Measurements from ENCODE around the gene OR51B4. TPM values are rescaled to one million over a fixed set of nuclear protein-coding genes. Genes with fewer than 3 reads are reported as not detected.
"Not testable (repeated sequence)": the region's sequence is repeated elsewhere in the genome, so short reads cannot be mapped to it uniquely, and the experiment has no call there.

OR51B4 gene
- polyA plus RNA-seq, 3 donors from 2014 or later = not detected

DNA sequence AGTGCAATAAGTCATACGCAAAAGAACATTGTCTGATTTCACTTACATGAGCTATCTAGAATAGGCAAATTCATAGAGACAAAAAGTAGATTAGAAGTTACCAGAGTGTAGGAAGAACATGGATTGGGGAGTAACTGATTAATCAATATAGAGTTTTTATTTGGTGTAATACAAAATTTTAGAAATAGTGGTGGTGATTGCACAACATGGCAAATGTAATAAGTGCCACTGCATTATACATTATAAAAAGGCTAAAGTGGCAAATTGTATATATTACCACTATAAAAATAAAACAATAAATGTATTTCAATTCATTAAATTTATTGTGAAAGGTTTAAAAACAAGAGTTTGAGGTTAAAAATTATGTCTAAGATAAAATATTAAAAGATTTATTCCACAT, 8.7 kb upstream of the OR51B4 start:
- Mint-ChIP-seq H3K4me3 (no peak overlapping the region), H3K27ac (no peak overlapping the region), H3K27me3 (ENCODE audit: low read depth in 3 of 3) (peaks cover 0 to 1% (median 0%) of the 10 kb centered on the region in 3 donors), H3K9me3 (peaks cover 0 to 9% (median 2%) of the 10 kb centered on the region in 6 donors), H3K36me3 (no peaks in the 10 kb centered on the region), H3K4me1 (no peaks in the 10 kb centered on the region)
- no peak for DNase-seq

DNA sequence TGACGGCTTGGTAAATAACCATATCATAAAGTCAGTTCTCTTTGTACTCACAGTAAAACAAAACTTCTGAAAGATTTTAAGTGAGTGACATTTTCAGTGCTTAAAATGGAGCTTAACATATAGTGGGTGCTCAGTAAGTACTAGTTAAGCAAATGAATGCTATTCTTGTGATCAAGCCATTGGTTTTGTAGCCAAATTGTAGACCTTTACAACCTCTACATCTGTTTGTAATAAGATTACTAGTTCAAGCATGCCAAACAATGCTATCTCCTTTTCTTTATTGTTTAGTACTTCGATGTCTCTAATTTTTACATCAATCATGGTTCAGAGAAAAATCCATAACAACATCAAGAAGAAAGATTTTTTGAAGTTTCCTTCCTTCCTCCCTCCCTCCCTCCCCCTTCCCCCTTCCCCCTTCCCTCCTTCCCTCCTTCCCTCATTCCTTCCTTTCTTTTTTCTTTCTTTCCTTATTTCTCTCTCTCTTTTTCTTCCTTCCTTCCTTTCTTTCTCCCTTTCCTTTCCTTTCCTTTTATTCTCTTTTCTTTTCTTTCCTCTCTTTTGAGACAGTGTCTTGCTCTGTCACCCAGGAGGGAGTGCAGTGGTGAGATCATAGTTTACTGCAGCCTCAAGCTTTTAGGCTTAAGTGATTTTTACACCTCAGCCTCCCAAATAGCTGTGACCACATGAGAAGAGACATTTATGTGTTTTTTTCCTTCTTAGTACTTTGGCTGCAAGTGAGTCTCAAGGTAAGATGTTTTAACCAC, 5.7 kb upstream of the OR51B4 start:
- Mint-ChIP-seq H3K27me3 (ENCODE audit: low read depth in 3 of 3) (peaks cover 0 to 1% (median 0%) of the 10 kb centered on the region in 3 donors), H3K4me1 (no peaks in the 10 kb centered on the region), H3K9me3 (peaks cover 0 to 4% (median 2%) of the 10 kb centered on the region in 6 donors), H3K36me3 (no peaks in the 10 kb centered on the region), H3K4me3 (no peak overlapping the region), H3K27ac (no peak overlapping the region)
- DNase-seq = no peak

DNA sequence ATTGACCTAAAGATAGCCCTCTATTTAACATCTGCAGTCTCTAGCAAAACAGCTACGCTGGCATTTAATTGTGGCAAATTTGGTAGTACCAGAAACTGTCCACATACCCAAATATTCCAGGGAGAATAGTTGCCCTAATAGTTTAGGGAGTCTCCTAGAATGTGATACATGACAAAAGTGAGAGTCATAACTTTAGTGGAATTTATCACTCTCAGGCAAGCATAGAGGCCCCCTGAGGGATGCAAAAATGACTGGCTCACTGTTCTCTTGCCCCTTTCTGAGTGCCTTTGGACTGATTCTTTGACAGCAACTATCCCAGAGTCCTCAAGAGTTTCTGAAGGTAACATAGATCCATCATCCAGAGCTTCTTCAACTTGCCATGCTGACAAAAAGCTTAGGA, 2.3 kb upstream of the OR51B4 start:
- H3K27ac Mint-ChIP-seq = no peak overlapping the region
- H3K4me3 Mint-ChIP-seq = no peak overlapping the region
- H3K27me3 Mint-ChIP-seq (ENCODE audit: low read depth in 3 of 3) = no peaks in the 10 kb centered on the region
- H3K9me3 Mint-ChIP-seq = peaks cover 0 to 4% (median under 1%) of the 10 kb centered on the region in 6 donors
- H3K36me3 Mint-ChIP-seq = no peaks in the 10 kb centered on the region
- no peaks in the 10 kb centered on the region for H3K4me1 Mint-ChIP-seq
- DNase-seq = no peak

DNA sequence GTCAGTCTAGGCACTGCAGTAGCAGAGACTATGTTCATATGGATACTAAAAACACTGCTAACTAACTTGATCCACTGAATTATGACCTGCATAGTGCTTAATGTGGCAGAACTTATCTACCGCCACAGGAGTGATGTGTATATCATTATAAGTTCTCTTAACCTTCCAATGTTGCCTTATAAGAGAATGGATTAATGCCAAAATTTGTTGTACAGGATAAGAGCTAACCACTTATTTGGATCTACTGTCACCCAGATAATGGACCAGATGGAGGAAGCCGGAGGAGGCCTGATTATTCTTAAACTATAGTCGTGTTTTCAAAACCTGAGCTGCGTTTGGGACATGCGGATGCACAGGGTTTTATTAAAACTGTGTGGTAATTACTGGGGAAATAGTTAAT, 1.9 kb upstream of the OR51B4 start:
- Mint-ChIP-seq H3K9me3 (peaks cover 0 to 4% (median under 1%) of the 10 kb centered on the region in 6 donors), H3K27ac (no peak overlapping the region), H3K4me3 (no peak overlapping the region), H3K27me3 (ENCODE audit: low read depth in 3 of 3) (no peaks in the 10 kb centered on the region), H3K36me3 (no peaks in the 10 kb centered on the region), H3K4me1 (no peaks in the 10 kb centered on the region)
- DNase-seq = no peak

DNA sequence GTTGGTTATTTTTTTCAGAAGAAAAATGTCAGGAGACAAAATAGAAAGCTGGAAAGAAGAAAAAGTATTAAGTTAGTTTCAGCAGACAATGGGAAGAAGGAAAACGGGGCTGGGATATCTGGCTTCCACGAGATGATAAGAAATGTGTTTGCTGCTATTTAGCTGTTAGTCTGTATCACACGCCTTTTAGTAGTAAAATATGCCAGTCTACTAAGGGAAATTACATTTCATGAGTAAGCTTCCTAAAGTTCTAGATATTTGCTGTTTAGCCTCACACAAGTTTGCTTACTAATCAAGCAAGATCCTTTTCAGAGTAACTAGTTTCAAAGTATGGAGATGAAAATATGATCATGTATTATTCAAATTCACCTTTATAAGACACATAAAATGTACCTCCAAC, 1.5 kb downstream of the OR51B4 start:
- Mint-ChIP-seq H3K27me3 (ENCODE audit: low read depth in 3 of 3) (peaks cover 0 to 3% (median 0%) of the 10 kb centered on the region in 3 donors), H3K9me3 (peaks cover 0 to 2% (median 0%) of the 10 kb centered on the region in 6 donors), H3K27ac (no peak overlapping the region), H3K4me3 (no peak overlapping the region), H3K4me1 (no peaks in the 10 kb centered on the region), H3K36me3 (no peaks in the 10 kb centered on the region)
- DNase-seq = no peak

DNA sequence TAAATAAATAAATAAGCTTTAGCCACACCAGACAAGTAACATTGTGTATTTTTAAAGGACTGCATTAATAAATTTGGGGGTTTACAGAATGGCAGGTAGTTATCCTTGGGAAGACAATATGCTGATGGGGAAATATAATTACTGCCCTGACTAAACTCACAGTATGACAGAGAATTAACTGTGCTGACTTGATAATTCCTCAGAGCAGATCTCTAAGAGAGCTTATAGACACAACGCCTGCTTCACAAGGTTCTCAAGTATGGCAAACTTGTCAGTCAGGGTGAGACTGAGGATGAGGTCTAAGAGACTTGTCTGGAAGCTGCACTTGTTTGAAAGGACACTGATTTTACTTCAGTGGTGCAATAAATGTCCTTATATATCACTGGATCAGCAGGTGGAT, 3.3 kb downstream of the OR51B4 start:
- no peaks in the 10 kb centered on the region for H3K36me3 Mint-ChIP-seq
- no peaks in the 10 kb centered on the region for H3K4me1 Mint-ChIP-seq

DNA sequence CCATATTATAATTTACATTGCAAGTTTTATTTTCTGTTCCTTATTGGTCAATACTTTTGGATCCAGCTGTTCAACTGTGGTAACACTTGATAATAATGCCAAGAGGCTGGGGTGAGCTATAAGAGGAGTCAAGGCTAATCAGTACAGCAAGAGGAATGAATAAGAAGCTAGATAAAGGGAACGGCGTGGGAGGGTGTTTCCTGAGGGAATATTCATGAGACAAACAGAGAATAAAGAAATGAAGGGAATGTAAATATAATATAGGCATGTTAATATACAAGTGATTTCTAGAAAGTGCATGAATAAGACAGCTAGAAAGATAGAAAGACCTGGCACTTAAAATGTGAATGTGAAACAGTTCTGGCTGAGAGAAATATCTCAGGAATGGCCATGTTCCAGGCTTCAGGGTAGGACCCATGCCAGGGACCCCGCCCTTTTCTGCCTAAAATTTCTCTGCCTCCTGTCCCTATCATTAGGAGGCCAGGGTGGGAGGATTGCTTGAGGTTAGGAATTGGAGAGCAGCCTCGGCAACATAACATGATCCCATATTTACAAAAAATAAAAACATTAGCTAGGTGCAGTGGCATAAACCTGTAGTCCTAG, 3.9 kb downstream of the OR51B4 start:
- Mint-ChIP-seq H3K36me3 (no peaks in the 10 kb centered on the region), H3K27me3 (ENCODE audit: low read depth in 3 of 3) (peaks cover 0 to 4% (median 0%) of the 10 kb centered on the region in 3 donors), H3K9me3 (peaks cover 0 to 6% (median 0%) of the 10 kb centered on the region in 6 donors), H3K4me3 (no peak overlapping the region), H3K4me1 (no peaks in the 10 kb centered on the region), H3K27ac (no peak overlapping the region)
- DNase-seq = no peak

More for the DNA sequence above, 3.3 kb downstream of the OR51B4 start:
- DNase-seq = no peak
- Mint-ChIP-seq H3K4me3 (no peak overlapping the region), H3K9me3 (peaks cover 0 to 2% (median 0%) of the 10 kb centered on the region in 6 donors), H3K27ac (no peak overlapping the region), H3K27me3 (ENCODE audit: low read depth in 3 of 3) (peaks cover 0 to 3% (median 0%) of the 10 kb centered on the region in 3 donors)

DNA sequence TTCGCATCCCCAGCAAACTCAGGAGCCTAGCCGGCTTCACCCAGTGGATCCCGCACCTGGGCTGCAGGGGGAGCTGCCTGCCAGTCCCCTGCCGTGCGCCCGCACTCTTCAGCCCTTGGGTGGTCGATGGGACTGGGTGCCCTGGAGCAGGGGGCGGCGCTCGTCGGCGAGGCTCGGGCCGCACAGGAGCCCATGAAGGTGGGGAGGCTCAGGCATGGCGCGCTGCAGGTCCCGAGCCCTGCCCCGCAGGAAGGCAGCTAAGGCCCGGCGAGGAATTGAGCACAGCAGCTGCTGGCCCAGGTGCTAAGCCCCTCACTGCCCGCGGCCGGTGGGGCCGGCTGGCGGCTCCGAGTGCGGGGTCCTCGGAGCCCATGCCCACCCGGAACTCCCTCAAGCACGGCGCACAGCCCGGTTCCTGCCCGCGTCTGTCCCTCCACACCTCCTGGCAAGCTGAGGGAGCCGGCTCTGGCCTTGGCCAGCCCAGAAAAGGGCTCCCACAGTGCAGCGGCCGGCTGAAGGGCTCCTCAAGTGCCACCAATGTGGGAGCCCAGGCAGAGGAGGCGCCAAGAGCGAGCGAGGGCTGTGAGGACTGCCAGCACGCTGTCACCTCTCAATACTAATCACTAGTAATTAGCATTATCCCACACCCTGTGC, 7.3 kb downstream of the OR51B4 start:
- H3K27me3 Mint-ChIP-seq (ENCODE audit: low read depth in 3 of 3); H3K4me1 Mint-ChIP-seq; H3K36me3 Mint-ChIP-seq; H3K9me3 Mint-ChIP-seq; H3K4me3 Mint-ChIP-seq; DNase-seq; H3K27ac Mint-ChIP-seq: not testable (repeated sequence)

DNA sequence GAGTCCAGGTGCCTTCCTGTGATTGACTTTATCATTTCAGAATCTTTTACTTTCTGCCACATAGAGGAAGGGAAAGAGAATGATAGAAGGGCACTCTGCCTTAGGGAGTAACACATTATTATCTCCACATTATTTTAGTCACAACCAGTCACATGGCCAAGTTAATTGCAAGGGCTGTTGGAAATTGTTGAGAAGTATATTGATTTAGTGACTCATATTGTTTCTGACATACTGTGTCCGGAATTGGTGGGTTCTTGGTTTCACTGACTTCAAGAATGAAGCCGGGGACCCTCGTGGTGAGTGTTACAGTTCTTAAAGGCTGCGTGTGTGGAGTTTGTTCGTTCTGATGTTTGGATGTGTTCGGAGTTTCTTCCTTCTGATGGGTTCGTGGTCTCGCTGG, 8.7 kb downstream of the OR51B4 start:
- Mint-ChIP-seq H3K27me3 (ENCODE audit: low read depth in 3 of 3) (peaks cover 0 to 4% (median 0%) of the 10 kb centered on the region in 3 donors), H3K4me1 (no peaks in the 10 kb centered on the region), H3K27ac (no peak overlapping the region), H3K4me3 (no peak overlapping the region), H3K9me3 (peaks cover 0 to 6% (median 0%) of the 10 kb centered on the region in 6 donors), H3K36me3 (no peaks in the 10 kb centered on the region)
- DNase-seq = no peak

DNA sequence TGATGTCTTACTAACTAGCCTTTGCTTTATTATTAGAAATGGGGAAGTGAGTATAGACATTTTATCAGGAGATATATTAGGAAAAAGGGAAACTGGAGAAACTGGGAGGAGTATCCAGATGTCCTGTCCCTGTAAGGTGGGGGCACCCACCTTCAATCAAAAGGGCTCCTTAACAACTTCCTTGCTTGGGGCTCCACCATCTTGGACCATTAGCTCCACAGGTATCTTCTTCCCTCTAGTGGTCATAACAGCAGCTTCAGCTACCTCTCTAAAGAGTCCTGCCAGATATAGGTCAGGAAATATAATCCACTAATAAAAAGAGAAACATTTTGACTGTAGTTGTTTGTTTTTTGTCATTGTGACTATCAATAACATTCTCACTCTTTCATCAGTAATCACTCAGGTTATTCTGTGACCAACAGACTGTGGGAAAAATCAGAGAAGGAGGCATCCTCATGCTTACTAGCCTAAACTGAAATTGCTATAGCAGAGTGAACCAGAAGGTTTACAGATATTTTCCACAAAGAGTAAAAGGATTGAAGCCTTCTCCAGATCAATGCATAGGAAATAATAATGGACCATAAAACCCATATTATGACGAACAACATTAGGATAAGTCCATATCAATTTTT, 10.4 kb downstream of the OR51B4 start:
- no peak overlapping the region for H3K4me3 Mint-ChIP-seq
- peaks cover 0 to 4% (median 0%) of the 10 kb centered on the region in 6 donors for H3K9me3 Mint-ChIP-seq
- peaks cover 0 to 2% (median 1%) of the 10 kb centered on the region in 3 donors for H3K27me3 Mint-ChIP-seq (ENCODE audit: low read depth in 3 of 3)
- H3K27ac Mint-ChIP-seq = no peak overlapping the region
- H3K36me3 Mint-ChIP-seq = no peaks in the 10 kb centered on the region
- DNase-seq = no peak
- H3K4me1 Mint-ChIP-seq = no peaks in the 10 kb centered on the region

DNA sequence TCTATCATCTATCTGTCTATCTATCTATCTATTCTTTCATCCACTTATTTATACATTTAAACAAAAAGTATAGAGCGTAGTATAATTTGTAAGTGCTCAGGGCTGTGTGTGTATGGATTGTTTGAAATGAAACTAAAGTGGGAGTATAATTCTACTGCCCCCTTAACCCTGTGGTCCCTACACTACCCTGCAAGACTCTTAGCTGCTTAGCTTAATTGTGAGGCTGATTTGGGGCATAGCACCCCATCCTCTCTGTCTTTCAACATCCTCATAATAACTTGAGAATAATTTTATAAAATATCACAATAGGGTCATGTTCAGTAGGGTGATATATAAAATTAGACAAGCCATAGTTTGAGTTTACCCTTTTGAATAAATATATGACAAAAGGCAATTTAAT, 11.6 kb downstream of the OR51B4 start:
- Mint-ChIP-seq H3K4me3 (no peak overlapping the region), H3K27me3 (ENCODE audit: low read depth in 3 of 3) (peaks cover 0 to 2% (median 1%) of the 10 kb centered on the region in 3 donors), H3K4me1 (no peaks in the 10 kb centered on the region), H3K27ac (no peak overlapping the region), H3K9me3 (peaks cover 0 to 4% (median 0%) of the 10 kb centered on the region in 6 donors), H3K36me3 (no peaks in the 10 kb centered on the region)
- no peak for DNase-seq

DNA sequence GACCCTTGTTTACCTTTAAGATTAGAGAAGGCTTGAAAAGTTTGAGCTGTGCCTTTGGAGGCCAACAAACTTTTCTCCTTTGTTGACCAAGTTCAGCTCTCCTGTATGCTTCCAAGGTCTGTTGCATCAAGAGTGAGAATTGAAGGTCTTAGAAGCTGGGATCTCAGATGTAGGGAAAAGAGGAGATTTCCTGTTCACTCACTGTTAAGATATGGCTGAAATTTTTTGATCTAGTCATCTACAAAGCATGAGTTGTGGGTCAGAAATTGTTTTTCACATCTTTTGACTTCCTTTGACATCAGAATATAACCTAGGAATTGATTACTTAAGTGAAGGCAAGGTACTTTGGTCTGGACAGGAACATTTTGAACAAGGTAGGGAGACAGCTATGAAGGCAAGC, 12.1 kb downstream of the OR51B4 start:
- H3K4me1 Mint-ChIP-seq = no peaks in the 10 kb centered on the region
- H3K4me3 Mint-ChIP-seq = no peak overlapping the region
- no peak overlapping the region for H3K27ac Mint-ChIP-seq
- peaks cover 1 to 2% (median 2%) of the 10 kb centered on the region in 3 donors for H3K27me3 Mint-ChIP-seq (ENCODE audit: low read depth in 3 of 3)
- H3K36me3 Mint-ChIP-seq = no peaks in the 10 kb centered on the region
- H3K9me3 Mint-ChIP-seq = peaks cover 0 to 4% (median 0%) of the 10 kb centered on the region in 6 donors
- no peak for DNase-seq

DNA sequence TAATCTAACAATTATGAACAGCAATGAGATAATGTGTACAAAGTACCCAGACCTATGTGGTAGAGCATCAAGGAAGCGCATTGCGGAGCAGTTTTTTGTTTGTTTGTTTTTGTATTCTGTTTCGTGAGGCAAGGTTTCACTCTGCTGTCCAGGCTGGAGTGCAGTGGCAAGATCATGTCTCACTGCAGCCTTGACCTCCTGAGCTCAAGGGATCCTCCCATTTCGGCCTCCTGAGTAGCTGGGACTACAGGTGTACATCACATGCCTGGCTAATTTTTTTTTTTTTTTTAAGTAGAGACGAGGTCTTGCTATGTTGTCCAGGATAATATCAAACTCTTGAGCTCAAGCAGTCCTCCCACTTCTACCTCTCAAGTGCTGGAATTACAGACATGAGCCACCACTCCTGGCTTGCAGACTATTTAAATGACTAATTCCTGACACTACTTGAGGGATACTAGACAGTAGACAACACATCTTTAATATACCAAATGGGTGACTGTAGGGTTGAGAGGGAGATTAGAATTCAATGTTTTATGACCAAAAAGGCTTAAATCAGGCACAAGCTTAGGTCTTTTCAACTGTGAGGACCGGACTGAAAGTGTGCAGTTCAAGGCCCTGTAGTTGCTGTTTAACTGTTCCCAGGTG, 12.7 kb downstream of the OR51B4 start:
- DNase-seq = no peak
- H3K4me3 Mint-ChIP-seq = no peak overlapping the region
- peaks cover 1 to 2% (median 2%) of the 10 kb centered on the region in 3 donors for H3K27me3 Mint-ChIP-seq (ENCODE audit: low read depth in 3 of 3)
- H3K36me3 Mint-ChIP-seq = no peaks in the 10 kb centered on the region
- H3K9me3 Mint-ChIP-seq = peaks cover 0 to 4% (median 0%) of the 10 kb centered on the region in 6 donors
- H3K4me1 Mint-ChIP-seq = no peaks in the 10 kb centered on the region
- no peak overlapping the region for H3K27ac Mint-ChIP-seq

Measured in immature natural killer cell (primary cell).